Esophagus squamous epithelium (tissue), 4 donors: Measurements from ENCODE around the gene KCNC3.

Source experiments
- POLR2A ChIP-seq, 4 donors: fragments of 450-650 bp; IDR thresholded peaks; one replicate each; pipeline ENCODE4 v1.6.1; 2017; ENCODE audit warnings: antibody characterized with exemption in 4 of 4, mild to moderate bottlenecking in 4 of 4, moderate library complexity in 3 of 4
- TF ChIP-seq, protein P1 (sequence below), 6 experiments: fragments of 450-650 bp in 4 of 6; fragments of 200-600 bp in 2 of 6; sonication (generic) in 2 of 6; IDR thresholded peaks; one replicate each; pipeline ENCODE4 v1.5.1; 2016 to 2019; ENCODE audit warnings: antibody characterized with exemption in 6 of 6, mild to moderate bottlenecking in 4 of 6, moderate library complexity in 4 of 6

DNA sequence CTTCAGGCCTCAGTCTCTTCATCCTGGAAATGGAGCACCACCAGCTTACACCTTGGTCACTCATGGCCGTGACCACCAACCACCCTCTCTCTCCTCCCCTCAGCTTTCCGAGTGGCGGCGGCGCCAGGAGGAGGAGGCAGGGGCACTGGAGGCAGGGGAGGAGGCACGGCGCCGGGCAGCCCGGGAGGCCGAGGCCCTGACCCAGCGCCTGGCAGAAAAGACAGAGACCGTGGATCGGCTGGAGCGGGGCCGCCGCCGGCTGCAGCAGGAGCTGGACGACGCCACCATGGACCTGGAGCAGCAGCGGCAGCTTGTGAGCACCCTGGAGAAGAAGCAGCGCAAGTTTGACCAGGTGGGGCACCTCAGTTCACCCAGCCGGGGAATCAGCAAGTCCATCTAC lies 47.7 kb downstream of the KCNC3 start:
- no peak for TF ChIP-seq POLR2A (IDR thresholded peaks at IDR 0.05)
- TF ChIP-seq, protein P1, sequence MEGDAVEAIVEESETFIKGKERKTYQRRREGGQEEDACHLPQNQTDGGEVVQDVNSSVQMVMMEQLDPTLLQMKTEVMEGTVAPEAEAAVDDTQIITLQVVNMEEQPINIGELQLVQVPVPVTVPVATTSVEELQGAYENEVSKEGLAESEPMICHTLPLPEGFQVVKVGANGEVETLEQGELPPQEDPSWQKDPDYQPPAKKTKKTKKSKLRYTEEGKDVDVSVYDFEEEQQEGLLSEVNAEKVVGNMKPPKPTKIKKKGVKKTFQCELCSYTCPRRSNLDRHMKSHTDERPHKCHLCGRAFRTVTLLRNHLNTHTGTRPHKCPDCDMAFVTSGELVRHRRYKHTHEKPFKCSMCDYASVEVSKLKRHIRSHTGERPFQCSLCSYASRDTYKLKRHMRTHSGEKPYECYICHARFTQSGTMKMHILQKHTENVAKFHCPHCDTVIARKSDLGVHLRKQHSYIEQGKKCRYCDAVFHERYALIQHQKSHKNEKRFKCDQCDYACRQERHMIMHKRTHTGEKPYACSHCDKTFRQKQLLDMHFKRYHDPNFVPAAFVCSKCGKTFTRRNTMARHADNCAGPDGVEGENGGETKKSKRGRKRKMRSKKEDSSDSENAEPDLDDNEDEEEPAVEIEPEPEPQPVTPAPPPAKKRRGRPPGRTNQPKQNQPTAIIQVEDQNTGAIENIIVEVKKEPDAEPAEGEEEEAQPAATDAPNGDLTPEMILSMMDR (IDR thresholded peaks at IDR 0.05): no peak
